OCI-LY7 (cell line): ENCODE results near the gene MAX.

Experiments
- EZH2phosphoT487 ChIP-seq: fragments of 200-600 bp; sonication (generic); IDR thresholded peaks from 2 replicates; pipeline ENCODE4 v1.6.1; 2018; ENCODE audit warnings: low read depth, borderline replicate concordance, mild to moderate bottlenecking, mixed run types, antibody characterized with exemption, low read length, moderate library complexity, mixed read lengths
- TF ChIP-seq, protein P1 (sequence below): fragments of 200-600 bp; sonication (generic); conservative IDR thresholded peaks from 2 replicates; pipeline ENCODE4 v1.5.1; 2014; ENCODE audit warnings: mild to moderate bottlenecking, antibody characterized with exemption, low read length, moderate library complexity, mixed read lengths

- TF ChIP-seq, protein P1, sequence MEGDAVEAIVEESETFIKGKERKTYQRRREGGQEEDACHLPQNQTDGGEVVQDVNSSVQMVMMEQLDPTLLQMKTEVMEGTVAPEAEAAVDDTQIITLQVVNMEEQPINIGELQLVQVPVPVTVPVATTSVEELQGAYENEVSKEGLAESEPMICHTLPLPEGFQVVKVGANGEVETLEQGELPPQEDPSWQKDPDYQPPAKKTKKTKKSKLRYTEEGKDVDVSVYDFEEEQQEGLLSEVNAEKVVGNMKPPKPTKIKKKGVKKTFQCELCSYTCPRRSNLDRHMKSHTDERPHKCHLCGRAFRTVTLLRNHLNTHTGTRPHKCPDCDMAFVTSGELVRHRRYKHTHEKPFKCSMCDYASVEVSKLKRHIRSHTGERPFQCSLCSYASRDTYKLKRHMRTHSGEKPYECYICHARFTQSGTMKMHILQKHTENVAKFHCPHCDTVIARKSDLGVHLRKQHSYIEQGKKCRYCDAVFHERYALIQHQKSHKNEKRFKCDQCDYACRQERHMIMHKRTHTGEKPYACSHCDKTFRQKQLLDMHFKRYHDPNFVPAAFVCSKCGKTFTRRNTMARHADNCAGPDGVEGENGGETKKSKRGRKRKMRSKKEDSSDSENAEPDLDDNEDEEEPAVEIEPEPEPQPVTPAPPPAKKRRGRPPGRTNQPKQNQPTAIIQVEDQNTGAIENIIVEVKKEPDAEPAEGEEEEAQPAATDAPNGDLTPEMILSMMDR: no peak
- TF ChIP-seq EZH2phosphoT487: no peak
These were observed 21.2 kb downstream of the MAX start for GRCh38 chr14:65080960-65081747.
